ENCODE measurements around the gene WDR90. TPM values are rescaled to one million over a fixed set of nuclear protein-coding genes. Genes with fewer than 3 reads are reported as not detected.

WDR90 gene
- total and polyA plus RNA-seq, 2 of the 13 experiments (the other 11 are each of a cell fraction or from before 2014, with no cell fraction given), result 14.9 to 28.9 TPM

GRCh38 chr16:687499-687898, 38.3 kb downstream of the WDR90 start:
- 100% methylated on average over 10 of the region's 19 CpGs for WGBS (ENCODE audit: low lambda C conversion rate)
- no peaks in the 10 kb centered on the region for H4K20me1 ChIP-seq (ENCODE audit: insufficient read depth, low read length)
- H3K36me3 ChIP-seq (replicated peaks in 1 of 2; ENCODE audit: control insufficient read depth in 1 of 2, insufficient read depth in 2 of 2, low read length in 2 of 2), result peaks cover 8% of the 10 kb centered on the region in 2 experiments; a peak in 3 of 5 replicates
- no peak overlapping the region for H3K4me2 ChIP-seq (ENCODE audit: low read depth, low read length)
- peaks cover 0 to 3% of the 10 kb centered on the region in 2 experiments; a peak in 1 of 5 replicates for H3K27me3 ChIP-seq (ENCODE audit: control insufficient read depth in 1 of 2, insufficient read depth in 2 of 2, low read length in 2 of 2)
- BruUV-seq (replicated peaks), result no TSS peak
- in situ Hi-C loops (cut with HindIII; ENCODE audit: extremely low pct_ligation_motif_present, low pct_unique_long_range_greater_than_20kb), result no loop called here
- no peak overlapping the region for H2AFZ ChIP-seq (ENCODE audit: low read length)
- no peak overlapping the region for H3K9ac ChIP-seq (ENCODE audit: insufficient read depth, low read depth, low read length)
- TF ChIP-seq AKAP8 (CRISPR knock-in tag; IDR thresholded peaks at IDR 0.05), result no peak
- TF ChIP-seq PAXIP1 (CRISPR knock-in tag; conservative IDR thresholded peaks at IDR 0.05), result no peak
- no peak for TF ChIP-seq GATA4 (IDR thresholded peaks at IDR 0.05; ENCODE audit: borderline replicate concordance, low read depth)
- TF ChIP-seq ZNF609 (CRISPR knock-in tag; IDR thresholded peaks at IDR 0.05; ENCODE audit: borderline replicate concordance), result no peak
- TF ChIP-seq CAMTA2 (CRISPR knock-in tag; IDR thresholded peaks at IDR 0.05; ENCODE audit: borderline replicate concordance), result no peak
- no peak for TF ChIP-seq TRIM22 (IDR thresholded peaks at IDR 0.05)
- no peak for TF ChIP-seq HOXA7 (CRISPR knock-in tag; IDR thresholded peaks at IDR 0.05)
- no peak for TF ChIP-seq GLI4 (CRISPR knock-in tag; IDR thresholded peaks at IDR 0.05; ENCODE audit: borderline replicate concordance)
- peak; percentile 44 for TF ChIP-seq AGO2 (optimal IDR thresholded peaks at IDR 0.05; ENCODE audit: low read depth, low read length)
- peak; percentile 60 for TF ChIP-seq AGO1 (IDR thresholded peaks at IDR 0.05; ENCODE audit: low read depth, low read length, poor library complexity, severe bottlenecking)
- TF ChIP-seq ZFX (CRISPR knock-in tag; IDR thresholded peaks at IDR 0.05; ENCODE audit: low read depth), result no peak
- no peak for TF ChIP-seq KMT2A (CRISPR knock-in tag; IDR thresholded peaks at IDR 0.05)
- no peak for TF ChIP-seq NFRKB (IDR thresholded peaks at IDR 0.05)
- no peak for TF ChIP-seq TIGD3 (CRISPR knock-in tag; IDR thresholded peaks at IDR 0.05; ENCODE audit: borderline replicate concordance)
- intact Hi-C loops (cut with micrococcal nuclease; ENCODE audit: unreplicated experiment), result no loop called here
- FAIRE-seq, result no peak
- H3K4me1 ChIP-seq (ENCODE audit: insufficient read depth, low read length), result peaks cover 19% of the 10 kb centered on the region
- ChIA-PET POLR2A (no interaction called here), CTCF (ENCODE audit: low intra/inter-chr PET ratio, low total read pairs) (no interaction called here)
- H3K79me2 ChIP-seq (ENCODE audit: insufficient read depth, low read length), result peaks cover 2% of the 10 kb centered on the region
- no peaks in the 10 kb centered on the region for H3K9me3 ChIP-seq (ENCODE audit: low read length)
- no peak overlapping the region for H3K27ac ChIP-seq (ENCODE audit: extremely low read length, insufficient read depth, low read length)
- ATAC-seq, result no peak
- H3K4me3 ChIP-seq (replicated peaks in 1 of 3; ENCODE audit: insufficient read depth in 1 of 3, low read depth in 2 of 3, low read length in 3 of 3), result no peak overlapping the region
- DNase-seq (ENCODE audit: low spot score), result no peak
